Measurements from ENCODE around the gene MAP2K6. TPM values are rescaled to one million over a fixed set of nuclear protein-coding genes. Genes with fewer than 3 reads are reported as not detected.

Gene MAP2K6
- 2.9 TPM for total RNA-seq
- long read RNA-seq = 0 reads

DNA sequence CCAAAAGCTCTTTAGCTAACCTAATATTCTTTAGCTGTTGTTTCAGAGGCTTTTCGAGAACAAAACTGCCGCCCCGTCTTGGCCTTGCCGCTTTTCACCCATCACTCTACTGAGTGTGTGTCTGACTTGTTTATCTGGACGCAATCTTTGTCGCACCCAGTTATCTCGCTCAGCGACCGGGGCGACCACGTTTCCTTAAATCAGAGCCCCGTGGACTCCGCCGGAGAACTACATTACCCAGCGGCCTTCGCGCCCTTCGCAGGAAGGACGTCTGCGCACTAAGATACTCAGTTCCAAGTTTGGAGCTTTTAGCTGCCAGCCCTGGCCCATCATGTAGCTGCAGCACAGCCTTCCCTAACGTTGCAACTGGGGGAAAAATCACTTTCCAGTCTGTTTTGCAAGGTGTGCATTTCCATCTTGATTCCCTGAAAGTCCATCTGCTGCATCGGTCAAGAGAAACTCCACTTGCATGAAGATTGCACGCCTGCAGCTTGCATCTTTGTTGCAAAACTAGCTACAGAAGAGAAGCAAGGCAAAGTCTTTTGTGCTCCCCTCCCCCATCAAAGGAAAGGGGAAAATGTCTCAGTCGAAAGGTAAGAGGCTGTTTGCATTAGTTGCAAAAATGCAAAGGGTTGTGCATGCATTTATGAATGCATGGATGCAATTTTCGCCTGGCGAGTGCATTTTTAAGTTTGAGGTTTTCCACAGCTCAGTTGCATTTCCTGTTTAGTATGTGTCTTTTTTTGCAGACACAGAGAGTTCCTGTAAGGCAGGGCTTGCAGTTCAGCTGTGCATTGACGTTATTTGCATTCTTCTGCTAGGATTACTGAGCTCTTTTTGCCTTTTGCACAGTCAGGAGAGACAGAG lies at the start of gene MAP2K6:
TSS of gene MAP2K6 (plus strand) at position 290 of the 867 bp plus-strand sequence. CDS start at position 578, 288 bp downstream.
- peak; percentile 88 for DNase-seq
- ATAC-seq = peak; percentile 99
- intact Hi-C loops (cut with micrococcal nuclease) = no loop called here

DNA sequence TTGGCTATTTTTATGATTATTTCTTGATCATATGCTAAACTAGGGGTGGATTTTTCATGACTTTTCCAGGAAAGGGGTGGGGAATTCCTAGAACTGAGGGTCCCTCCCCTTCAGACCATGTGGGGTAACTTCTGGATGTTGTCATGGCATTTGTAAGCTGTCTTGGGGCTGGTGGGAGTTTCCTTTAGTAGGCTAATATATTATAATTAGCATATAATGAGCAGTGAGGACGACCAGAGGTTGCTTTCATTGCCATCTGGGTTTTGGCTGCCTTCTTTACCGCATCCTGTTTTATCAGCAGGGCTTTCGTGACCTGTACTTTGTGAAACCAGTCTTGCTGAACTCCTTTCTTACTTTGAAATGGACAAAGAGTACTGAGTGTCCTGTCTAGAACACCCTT lies 47.2 kb upstream of the MAP2K6 start:
- intact Hi-C loops (cut with micrococcal nuclease) = no loop called here
- DNase-seq (no peak), ATAC-seq (no peak)

DNA sequence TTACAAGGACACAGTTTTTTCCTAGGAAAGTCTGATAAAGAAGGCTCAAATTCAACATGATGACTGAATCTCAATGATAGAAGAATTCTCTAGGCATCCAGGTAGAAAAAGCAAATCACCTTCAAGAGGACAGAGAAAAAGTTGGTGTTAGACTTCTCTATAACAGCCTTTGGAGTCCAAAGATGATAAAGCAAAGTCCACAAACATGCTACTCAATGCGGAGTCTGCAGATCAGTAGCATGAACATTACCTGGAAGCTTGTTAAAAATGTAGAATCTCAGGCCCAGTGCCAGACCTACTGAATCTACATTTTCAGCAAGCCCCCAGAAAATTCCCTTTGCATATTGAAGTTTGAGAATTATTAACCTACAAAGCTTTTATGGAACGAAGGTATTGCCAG lies 41.4 kb upstream of the MAP2K6 start:
- intact Hi-C loops (cut with micrococcal nuclease) = no loop called here
- no peak for ATAC-seq
- no peak for DNase-seq

DNA sequence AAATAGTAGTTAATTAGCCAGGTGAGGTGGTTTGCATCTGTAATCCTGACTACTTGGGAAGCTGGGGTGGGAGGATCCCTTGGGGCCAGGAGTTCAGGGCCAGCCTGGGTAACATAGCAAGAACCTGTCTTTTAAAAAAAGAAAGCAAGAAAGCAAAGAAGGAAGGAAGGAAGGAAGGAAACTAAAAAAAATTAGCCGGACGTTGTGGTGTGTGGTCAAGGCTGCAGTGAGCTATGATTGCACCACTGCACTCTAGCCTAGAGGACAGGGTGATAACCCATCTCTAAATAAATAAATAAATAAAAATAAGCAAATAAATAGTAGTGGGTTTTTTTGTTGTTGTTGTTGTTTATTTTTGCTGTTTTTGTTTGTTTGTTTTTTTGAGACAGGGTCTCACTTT lies 39.3 kb upstream of the MAP2K6 start:
- no peak for DNase-seq
- intact Hi-C loops (cut with micrococcal nuclease) = no loop called here
- no peak for ATAC-seq

DNA sequence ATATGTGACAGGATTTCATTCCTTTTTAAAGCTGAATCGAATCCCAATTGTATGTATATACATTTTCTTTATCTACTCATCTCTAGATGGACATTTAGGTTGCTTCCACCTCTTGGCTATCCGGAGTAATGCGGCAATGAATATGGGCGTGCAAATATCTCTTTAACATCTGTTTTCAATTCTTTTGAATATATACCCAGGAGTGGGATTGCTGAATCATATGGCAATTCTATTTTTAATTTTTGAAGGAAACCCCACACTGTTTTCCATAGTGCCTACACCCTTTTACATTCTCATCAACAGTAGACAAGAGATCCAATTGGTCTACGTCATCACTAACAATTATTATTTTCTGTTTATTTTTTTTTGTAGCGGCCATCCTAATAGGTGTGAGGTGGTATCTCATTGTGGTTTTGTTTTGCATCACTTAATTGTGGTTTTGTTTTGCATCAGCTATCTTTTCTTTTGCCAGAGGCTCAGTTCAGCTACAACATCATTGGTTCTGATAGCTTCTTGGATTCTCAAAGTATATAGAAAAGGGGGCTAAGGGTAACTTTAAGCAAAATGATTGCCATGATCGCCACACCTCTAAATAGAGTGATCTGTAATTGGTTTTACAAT lies 25.6 kb upstream of the MAP2K6 start:
- intact Hi-C loops (cut with micrococcal nuclease) = no loop called here
- no peak for ATAC-seq
- DNase-seq = no peak

DNA sequence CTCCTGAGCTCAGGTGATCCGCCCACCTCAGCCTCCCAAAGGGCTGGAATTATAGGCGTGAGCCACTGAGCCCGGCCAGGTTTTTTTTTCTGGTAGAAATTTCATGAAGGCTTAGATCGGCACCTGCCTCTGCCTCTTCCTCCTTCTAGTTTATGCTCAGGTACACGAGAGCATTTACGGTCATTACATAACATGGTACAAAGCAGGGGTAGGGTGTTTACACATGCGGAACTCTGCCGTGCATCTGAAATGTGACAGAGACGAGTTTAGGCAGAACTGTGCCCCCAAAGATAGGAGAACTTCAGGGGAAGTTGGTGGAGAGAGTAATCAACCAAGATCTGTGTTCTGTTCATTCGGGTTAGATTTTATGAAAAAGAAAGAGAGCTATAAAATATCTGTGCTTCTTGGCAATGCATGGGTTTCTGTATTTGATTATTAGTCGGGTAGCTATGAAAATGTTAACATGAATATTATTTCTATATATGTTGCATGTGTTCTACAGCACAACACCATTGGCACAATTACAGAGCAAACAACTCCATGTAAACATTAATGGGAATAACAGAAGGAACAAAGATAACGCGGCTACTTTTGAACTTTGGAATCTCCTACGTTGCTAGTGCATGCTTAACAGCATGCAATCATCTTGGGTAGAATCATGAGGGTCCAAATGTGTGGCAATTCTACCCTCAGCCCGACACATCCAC lies 23.5 kb upstream of the MAP2K6 start:
- intact Hi-C loops (cut with micrococcal nuclease) = no loop called here
- ATAC-seq (no peak), DNase-seq (no peak)

DNA sequence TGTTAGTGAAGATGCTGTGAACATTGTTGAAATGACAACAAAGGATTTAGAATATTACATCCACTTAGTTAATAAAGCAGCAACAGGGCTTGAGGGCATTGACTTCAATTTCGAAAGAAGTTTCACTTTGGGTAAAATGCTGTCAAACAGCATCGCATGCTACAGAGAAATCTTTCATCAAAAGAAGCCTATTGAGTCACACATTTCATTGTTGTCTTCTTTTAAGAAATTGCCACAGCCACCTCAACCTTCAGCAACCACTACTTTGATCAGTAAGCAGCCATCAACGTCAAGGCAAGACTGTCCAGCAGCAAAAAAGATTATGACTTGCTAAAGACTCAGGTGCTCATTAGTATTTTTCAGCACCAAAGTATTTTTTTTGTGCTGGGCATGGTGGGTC lies 13.2 kb upstream of the MAP2K6 start:
- intact Hi-C loops (cut with micrococcal nuclease) = no loop called here
- DNase-seq (no peak), ATAC-seq (no peak)

DNA sequence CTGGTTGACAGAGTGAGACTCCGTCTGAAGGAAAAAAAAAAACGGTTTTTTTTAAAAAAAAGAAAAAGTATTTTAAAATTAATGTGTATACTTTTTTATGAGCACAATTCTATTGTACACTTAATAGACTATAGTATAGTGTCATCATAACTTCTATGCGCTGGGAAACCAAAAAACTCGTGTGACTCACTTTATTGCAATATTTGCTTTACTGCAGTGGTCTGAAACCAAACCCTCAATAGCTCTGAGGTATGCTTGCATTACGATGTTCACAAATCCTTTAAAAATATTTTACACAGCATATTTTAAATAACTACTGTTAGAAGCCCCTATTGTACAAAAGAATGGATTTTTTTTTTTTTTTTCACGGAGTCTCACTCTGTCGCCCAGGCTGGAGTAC lies 12.4 kb upstream of the MAP2K6 start:
- ATAC-seq (no peak), DNase-seq (no peak)
- intact Hi-C loops (cut with micrococcal nuclease) = no loop called here

DNA sequence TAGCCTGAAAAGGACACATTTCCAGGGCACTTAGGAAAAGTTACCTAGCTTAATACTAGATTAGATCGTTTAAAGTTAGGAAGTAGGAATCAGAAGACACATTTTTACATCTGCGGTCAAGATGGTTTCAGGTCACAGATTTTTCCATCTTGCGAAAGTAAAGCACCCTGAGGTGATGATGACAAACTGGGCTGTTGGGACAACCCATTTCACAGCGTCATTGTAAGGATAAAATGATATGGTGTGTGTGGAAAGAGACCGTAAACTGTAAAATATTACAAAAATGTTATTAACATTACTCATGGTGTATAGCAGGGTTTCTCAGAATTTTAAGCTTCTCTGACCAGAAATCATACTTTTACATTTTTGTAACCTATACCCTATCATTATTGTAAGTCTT lies 10.1 kb upstream of the MAP2K6 start:
- DNase-seq = no peak
- ATAC-seq = no peak
- intact Hi-C loops (cut with micrococcal nuclease) = no loop called here

DNA sequence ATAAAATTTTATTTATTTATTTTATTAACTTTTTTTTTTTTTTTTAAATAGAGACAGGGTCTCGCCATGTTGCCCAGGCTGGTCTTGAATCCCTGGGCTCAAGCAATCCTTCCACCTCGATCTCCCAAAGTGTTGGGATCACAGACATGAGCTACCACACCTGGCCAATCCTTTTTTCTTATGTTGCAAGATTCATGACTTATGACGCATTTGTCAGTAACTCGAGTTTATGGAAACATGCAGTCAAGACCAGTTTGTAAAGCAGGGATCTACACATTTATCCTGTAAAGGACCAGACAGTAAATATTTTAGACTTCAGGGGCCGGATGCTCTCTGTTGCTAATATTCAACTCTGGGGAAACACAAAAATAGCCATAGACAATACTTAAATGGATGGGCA lies 9.4 kb upstream of the MAP2K6 start:
- intact Hi-C loops (cut with micrococcal nuclease) = no loop called here
- no peak for DNase-seq
- no peak for ATAC-seq

DNA sequence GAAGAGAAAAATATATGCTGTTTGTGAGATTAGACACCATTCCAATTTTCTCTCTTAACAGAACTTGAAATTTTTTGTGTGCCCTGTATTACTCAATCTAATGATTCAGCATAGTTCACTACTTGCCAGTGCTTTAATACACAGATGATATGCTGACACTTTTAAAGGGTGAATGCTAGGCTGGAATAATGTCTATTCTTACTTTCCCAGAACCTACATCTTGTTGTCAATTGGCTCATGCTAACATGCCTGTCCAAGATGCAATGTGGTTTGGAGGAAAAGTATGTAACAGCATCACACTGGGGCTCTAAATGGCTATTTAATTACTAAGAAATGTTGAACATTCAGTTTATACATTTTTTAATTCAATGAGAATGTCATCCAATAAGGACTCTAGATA lies 7.6 kb upstream of the MAP2K6 start:
- no peak for ATAC-seq
- no peak for DNase-seq
- intact Hi-C loops (cut with micrococcal nuclease) = no loop called here

DNA sequence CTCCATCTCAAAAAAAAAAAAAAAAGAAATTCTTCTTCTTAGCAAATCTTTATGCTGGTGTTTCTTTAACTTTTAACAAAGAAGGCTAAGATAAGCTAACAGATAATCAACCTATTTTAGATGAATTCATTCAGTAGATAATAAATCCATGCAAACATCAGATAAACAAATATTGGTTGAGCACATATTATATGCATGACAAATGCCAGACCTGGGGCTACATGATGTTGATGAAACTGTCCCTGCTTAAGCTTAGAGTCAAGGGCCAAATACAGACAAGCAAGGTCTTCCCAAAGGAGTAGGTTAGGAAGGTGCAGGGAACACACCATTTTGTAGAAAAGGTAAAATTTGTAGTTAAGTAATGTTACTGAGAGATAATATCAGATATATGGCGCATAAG lies 6.7 kb upstream of the MAP2K6 start:
- intact Hi-C loops (cut with micrococcal nuclease) = no loop called here
- ATAC-seq (no peak), DNase-seq (no peak)

DNA sequence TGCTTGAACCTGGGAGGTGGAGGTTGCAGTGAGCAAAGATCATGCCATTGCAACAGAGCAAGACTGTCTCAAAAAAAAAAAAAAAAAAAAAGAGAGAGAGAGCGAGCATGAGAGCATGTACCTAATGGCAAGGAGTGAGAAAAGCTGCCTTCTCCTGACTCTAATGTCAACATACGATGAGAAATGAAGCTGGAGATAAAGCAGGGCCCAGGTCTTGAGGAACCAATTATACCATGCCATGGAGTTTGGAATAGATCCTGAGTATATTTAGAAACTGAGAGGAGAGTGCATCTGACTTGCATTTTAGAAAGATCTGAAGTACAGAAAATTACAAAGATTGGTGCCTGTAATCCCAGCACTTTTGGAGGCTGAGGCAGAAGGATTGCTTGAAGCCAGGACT lies 3.8 kb upstream of the MAP2K6 start:
- ATAC-seq = no peak
- intact Hi-C loops (cut with micrococcal nuclease) = no loop called here
- DNase-seq = no peak

DNA sequence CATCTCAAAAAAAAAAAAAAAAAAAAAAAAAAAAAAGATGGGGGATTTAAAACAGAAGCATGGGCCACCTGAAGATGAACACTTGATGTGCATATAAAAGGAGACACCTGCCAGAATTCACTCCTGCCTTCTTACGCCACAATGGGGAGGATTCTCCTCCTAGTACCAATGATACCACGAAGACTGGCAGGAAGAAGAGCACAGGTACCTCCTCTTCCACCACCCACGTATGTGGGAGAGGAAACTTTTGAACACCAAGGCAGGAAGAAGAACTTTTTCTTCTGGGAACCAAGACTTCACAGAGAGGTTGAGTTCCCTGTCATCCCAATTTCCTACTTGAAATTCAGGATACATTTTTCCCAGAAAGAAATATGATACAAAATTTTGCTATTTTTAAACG lies 2.7 kb upstream of the MAP2K6 start:
- no peak for DNase-seq
- no peak for ATAC-seq
- intact Hi-C loops (cut with micrococcal nuclease) = no loop called here

DNA sequence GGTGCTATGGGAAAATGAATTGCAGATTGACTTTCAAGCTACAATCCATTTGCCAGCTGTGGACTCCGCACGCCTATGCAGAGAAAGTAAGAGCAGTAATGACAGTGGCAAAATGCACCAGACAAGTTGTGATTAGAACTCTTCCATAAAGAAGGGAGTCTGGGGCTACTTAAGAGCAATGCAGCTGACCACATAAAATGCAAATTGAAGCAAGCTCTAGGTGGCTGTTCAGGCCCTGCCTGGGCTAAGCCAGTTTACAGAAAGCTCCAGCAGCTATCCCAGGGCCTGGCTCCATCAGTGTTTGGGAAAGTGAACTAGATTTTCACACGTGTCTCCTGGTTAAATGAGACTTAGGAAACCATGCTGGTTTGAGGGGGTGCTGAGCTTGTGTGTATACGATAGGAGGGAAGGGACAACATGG lies 2.2 kb upstream of the MAP2K6 start:
- intact Hi-C loops (cut with micrococcal nuclease) = no loop called here
- DNase-seq (no peak), ATAC-seq (no peak)

DNA sequence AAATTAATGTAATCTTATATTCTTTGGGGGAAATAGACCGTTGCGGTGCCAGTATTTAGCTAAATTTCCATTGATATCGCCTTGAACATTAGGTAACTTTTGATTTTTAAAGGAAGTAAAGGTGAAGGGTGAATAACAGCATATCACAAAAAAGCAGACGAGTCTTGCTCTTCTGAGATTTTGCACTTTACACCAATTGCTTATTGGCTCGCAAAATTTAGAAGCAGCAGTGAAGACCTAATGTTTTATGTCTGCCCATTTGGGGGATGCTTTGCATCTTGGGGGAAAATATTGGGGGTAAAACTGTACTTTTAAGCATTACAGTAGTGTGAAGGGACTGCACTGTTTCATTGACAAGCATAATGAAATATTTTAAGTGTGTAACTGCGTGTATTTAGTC lies 934 bp downstream of the MAP2K6 start:
- no peak for DNase-seq
- intact Hi-C loops (cut with micrococcal nuclease) = no loop called here
- no peak for ATAC-seq

DNA sequence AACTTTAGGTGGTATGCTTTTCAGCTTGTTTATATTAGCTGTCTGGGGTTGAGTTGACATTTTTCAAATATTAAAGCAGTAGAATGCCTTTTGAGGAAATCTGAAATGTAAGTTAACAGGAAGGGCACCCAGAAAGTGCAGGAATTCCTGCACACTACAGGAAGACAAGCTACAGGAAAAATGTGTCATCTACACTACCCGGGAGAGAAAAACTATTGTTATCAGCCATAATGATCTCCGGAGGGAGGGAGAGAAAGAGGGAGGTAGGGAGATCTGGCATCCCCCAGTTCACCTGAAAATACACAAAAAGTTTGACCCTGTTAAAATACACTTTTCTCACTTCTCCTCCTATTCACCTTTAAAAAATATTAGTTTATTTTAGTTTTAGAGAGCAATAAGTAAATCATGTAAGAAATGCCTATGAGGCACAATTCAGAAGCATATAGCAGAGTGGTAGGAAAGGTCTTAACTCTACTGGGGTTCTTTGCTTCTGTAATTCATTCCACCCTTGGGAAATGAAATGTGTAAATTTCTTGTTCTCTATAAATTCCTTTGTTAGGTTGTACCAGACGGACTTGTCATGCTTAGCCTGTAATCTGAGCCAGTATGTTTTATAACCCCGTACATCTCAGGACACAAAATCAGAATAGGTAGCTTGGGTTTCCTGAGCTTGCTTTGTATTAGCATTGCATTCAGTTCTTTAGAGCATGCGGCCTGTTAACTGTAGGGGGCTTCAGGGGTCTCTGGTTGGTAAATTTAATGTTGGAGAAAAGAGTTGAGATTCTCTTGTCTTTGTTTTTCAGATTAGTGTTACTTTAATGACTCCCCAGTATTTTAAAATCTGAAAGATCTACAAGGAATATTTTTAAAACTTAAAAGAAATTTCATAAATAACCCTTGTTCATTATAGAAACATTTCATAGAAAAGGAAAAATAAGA lies 3.3 kb downstream of the MAP2K6 start:
- ATAC-seq (no peak), DNase-seq (no peak)
- intact Hi-C loops (cut with micrococcal nuclease) = no loop called here

DNA sequence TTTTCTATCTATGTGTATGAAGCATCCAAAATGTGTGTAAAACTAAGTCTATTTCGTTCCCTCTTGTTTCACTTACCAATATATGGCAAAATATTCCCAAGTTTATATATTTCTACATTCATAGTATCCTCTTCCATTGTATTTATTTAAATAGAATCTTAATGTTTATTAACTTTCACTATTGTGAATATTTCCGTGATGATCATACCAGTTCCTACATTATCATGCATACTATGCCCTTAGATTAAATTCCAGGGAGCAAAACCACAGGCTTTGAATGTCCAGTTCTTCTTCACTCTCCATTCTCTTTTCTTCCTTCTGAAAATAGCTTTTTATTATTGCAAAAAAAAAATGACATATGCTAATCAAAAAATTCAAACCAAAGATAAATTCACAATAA lies 4.0 kb downstream of the MAP2K6 start:
- DNase-seq (no peak), ATAC-seq (no peak)
- intact Hi-C loops (cut with micrococcal nuclease) = no loop called here

DNA sequence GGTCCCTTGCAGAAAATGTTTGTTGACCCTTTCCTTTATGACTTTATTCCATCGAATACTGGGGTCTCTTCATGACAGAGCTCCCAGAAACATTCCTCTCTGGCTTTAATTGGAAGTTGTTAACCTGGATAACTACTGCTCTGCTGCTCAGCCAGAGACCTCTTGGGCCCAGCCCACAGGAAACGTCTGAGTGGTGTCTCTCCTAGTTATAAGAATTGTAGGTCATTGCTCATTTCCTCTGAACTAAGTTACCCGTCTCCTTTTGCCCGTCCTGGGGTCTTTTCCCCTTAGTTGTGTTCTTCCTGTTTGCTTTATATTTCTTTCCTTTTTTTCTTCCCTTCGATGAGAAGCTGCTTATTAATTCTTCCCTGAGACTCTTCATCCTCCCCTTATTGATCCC lies 9.0 kb downstream of the MAP2K6 start:
- intact Hi-C loops (cut with micrococcal nuclease) = no loop called here
- ATAC-seq = no peak

More for the DNA sequence above, 9.0 kb downstream of the MAP2K6 start:
- no peak for DNase-seq
